GM12878 (cell line): ENCODE measurements around the gene CTCFL. TPM values are rescaled to one million over a fixed set of nuclear protein-coding genes. Genes with fewer than 3 reads are reported as not detected.

Source experiments
- ATAC-seq: fragments of 200-7000 bp; cut with Tn5 transposase; 3 replicates; pipeline ENCODE4 v1.9.1; 2020; ENCODE audit warnings: mild to moderate bottlenecking, moderate library complexity
- BruUV-seq: library from RNA; stranded (reverse); fragments of 400-500 nt; replicated peaks from 2 replicates; lab custom pipeline; 2021; lab: Mats Ljungman, UMichigan
- CTCF ChIA-PET: fragments of 300-600 bp; sonication (Branson Sonifier 250); formaldehyde crosslinking; extraction: SDS; loops from one replicate; lab custom pipeline; 2021; ENCODE audit warnings: inconsistent platforms; lab: Yijun Ruan, JAX
- POLR2A ChIA-PET: fragments of 350-600 bp; formaldehyde crosslinking; extraction: SDS; loops from one replicate; lab custom pipeline; 2021; ENCODE audit warnings: inconsistent platforms; lab: Charles Lee
- RAD21 ChIA-PET: fragments of 300-600 bp; sonication (Branson Sonifier 250); formaldehyde crosslinking; loops from one replicate; lab custom pipeline; 2023; ENCODE audit warnings: antibody characterized with exemption; ENCODE audit not compliant: unreplicated experiment; lab: Charles Lee
- SMC1A ChIA-PET: fragments of 300-600 bp; sonication (Branson Sonifier 250); formaldehyde crosslinking; loops from one replicate; lab custom pipeline; 2023; ENCODE audit not compliant: unreplicated experiment, uncharacterized antibody; lab: Charles Lee
- DNase-seq: peaks from one replicate; pipeline ENCODE4 v3.0.0-alpha.2; 2011; ENCODE audit warnings: low read depth, low spot score
- FAIRE-seq: peaks from 3 replicates; lab custom pipeline; 2011; peaks lifted over from hg19 to GRCh38; lab: Jason Lieb, UNC
- H2AFZ ChIP-seq: 2 replicates; pipeline ENCODE4 v1.6.0; 2011; ENCODE audit warnings: low read depth, low read length, control low read depth; ENCODE audit not compliant: control insufficient read depth
- H3K27ac ChIP-seq: 2 replicates; pipeline ENCODE4 v1.5.1; 2011; ENCODE audit warnings: control low read depth; ENCODE audit not compliant: control insufficient read depth, insufficient read depth
- H3K27me3 ChIP-seq, 2 experiments: replicated peaks in 1 of 2; 2 replicates each; pipeline versions ENCODE4 v1.6.0 to v1.6.1; 2011; ENCODE audit warnings: low read length in 1 of 2; ENCODE audit not compliant: control insufficient read depth in 2 of 2, insufficient read depth in 2 of 2
- H3K36me3 ChIP-seq, 2 experiments: 2 replicates each; pipeline ENCODE4 v1.5.1; 2011; ENCODE audit warnings: low read length in 1 of 2; ENCODE audit not compliant: control insufficient read depth in 2 of 2, insufficient read depth in 2 of 2
- H3K4me1 ChIP-seq: 2 replicates; pipeline ENCODE4 v1.6.1; 2011; ENCODE audit warnings: mild to moderate bottlenecking, low read length, moderate library complexity, mixed read lengths; ENCODE audit not compliant: control insufficient read depth, insufficient read depth
- H3K4me2 ChIP-seq: 2 replicates; pipeline ENCODE4 v1.6.0; 2011; ENCODE audit warnings: control low read depth; ENCODE audit not compliant: control insufficient read depth, insufficient read depth
- H3K4me3 ChIP-seq: fragments of 200-600 bp; sonication (generic); 2 replicates; pipeline ENCODE4 v1.5.1; 2016
- H3K79me2 ChIP-seq: 2 replicates; pipeline ENCODE4 v1.6.0; 2011; ENCODE audit warnings: low read length; ENCODE audit not compliant: control insufficient read depth, insufficient read depth
- H3K9ac ChIP-seq: 2 replicates; pipeline ENCODE4 v1.8.0; 2011; ENCODE audit warnings: low read length, control low read depth, mixed read lengths; ENCODE audit not compliant: control insufficient read depth, insufficient read depth
- H3K9me3 ChIP-seq: replicated peaks from 3 replicates; pipeline ENCODE4 v1.5.1; 2011; ENCODE audit warnings: mild to moderate bottlenecking, low read length; ENCODE audit not compliant: control insufficient read depth, insufficient read depth
- H4K20me1 ChIP-seq: 2 replicates; pipeline ENCODE4 v1.6.0; 2011; ENCODE audit not compliant: control insufficient read depth, insufficient read depth
- BRCA1 ChIP-seq: IDR thresholded peaks from 2 replicates; pipeline ENCODE4 v1.6.1; 2011; ENCODE audit warnings: low read depth, low read length, improper control_type of control experiment
- EP300 ChIP-seq, 2 experiments: fragments of 150-350 bp in 1 of 2; IDR thresholded peaks; 2 replicates each; pipeline ENCODE4 v1.6.1; 2011 to 2012; ENCODE audit warnings: low read depth in 2 of 2, low read length in 2 of 2, borderline replicate concordance in 1 of 2, improper control_type of control experiment in 1 of 2, inconsistent platforms in 1 of 2; ENCODE audit not compliant: control insufficient read depth in 1 of 2
- FOS ChIP-seq: IDR thresholded peaks from 3 replicates; pipeline ENCODE4 v1.6.1; 2011; ENCODE audit warnings: borderline replicate concordance; ENCODE audit not compliant: insufficient read length; ENCODE audit errors: extremely low read depth
- GATAD2B ChIP-seq: fragments of 450-650 bp; conservative IDR thresholded peaks from 2 replicates; pipeline ENCODE4 v1.6.1; 2017; ENCODE audit warnings: low read depth, mild to moderate bottlenecking, moderate library complexity
- JUND ChIP-seq: IDR thresholded peaks from 2 replicates; pipeline ENCODE4 v1.6.1; 2012; ENCODE audit warnings: low read depth, mild to moderate bottlenecking, low read length, improper control_type of control experiment, moderate library complexity
- MXI1 ChIP-seq: fragments of 150-350 bp; IDR thresholded peaks from 2 replicates; pipeline ENCODE4 v1.6.1; 2011; ENCODE audit warnings: low read depth, mild to moderate bottlenecking, inconsistent platforms, low read length, improper control_type of control experiment
- MYC ChIP-seq: IDR thresholded peaks from 2 replicates; pipeline ENCODE4 v1.6.1; 2011; ENCODE audit warnings: mild to moderate bottlenecking, low read length, moderate library complexity, inconsistent platforms; ENCODE audit not compliant: insufficient read depth, insufficient replicate concordance, insufficient read length, severe bottlenecking
- NFYB ChIP-seq: IDR thresholded peaks from 2 replicates; pipeline ENCODE4 v1.6.1; 2011; ENCODE audit warnings: low read depth, mild to moderate bottlenecking, low read length, improper control_type of control experiment, moderate library complexity; ENCODE audit not compliant: insufficient read depth
- NKRF ChIP-seq: fragments of 450-650 bp; conservative IDR thresholded peaks from 2 replicates; pipeline ENCODE4 v1.6.1; 2017; ENCODE audit warnings: mild to moderate bottlenecking, moderate library complexity
- RAD51 ChIP-seq: fragments of 450-650 bp; IDR thresholded peaks from 2 replicates; pipeline ENCODE4 v1.6.1; 2016; ENCODE audit warnings: moderate library complexity, mild to moderate bottlenecking, inconsistent platforms
- RELA ChIP-seq: fragments of 450-650 bp; IDR thresholded peaks from 2 replicates; pipeline ENCODE4 v1.8.0; 2014; ENCODE audit warnings: borderline replicate concordance; ENCODE audit not compliant: partially characterized antibody
- RUNX3 ChIP-seq: IDR thresholded peaks from 2 replicates; pipeline ENCODE4 v1.6.1; 2012; ENCODE audit warnings: low read length, inconsistent platforms
- SMAD1 ChIP-seq: fragments of 450-650 bp; IDR thresholded peaks from 2 replicates; pipeline ENCODE4 v1.6.1; 2018; ENCODE audit warnings: mild to moderate bottlenecking, low read depth; ENCODE audit not compliant: partially characterized antibody
- ZBTB11 ChIP-seq: fragments of 450-650 bp; formaldehyde crosslinking; IDR thresholded peaks from 2 replicates; pipeline ENCODE4 v1.5.0; 2022; ENCODE audit warnings: mild to moderate bottlenecking, missing genetic modification characterization
- ZNF274 ChIP-seq: IDR thresholded peaks from one replicate; pipeline ENCODE4 v1.8.0; 2011; ENCODE audit not compliant: insufficient read length, insufficient read depth
- WGBS: methylation state at CpG from one replicate; pipeline ENCODE4 v1.1.6; 2016; ENCODE audit warnings: low lambda C conversion rate; ENCODE audit not compliant: insufficient replicate concordance, insufficient coverage; ENCODE audit errors: missing lambda C conversion rate; 5-methylcytosine and 5-hydroxymethylcytosine counted together
- in situ Hi-C: fragments of 300-500 bp; cut with MboI; formaldehyde crosslinking; loops from 9 replicates; pipeline ENCODE4 v1.14.3; 2018; ENCODE audit warnings: mixed read lengths
- intact Hi-C: fragments of 100-400 bp; cut with micrococcal nuclease; formaldehyde crosslinking; loops from one replicate; pipeline ENCODE4 v1.14.2; 2022; ENCODE audit not compliant: unreplicated experiment
- polyA plus RNA-seq, 11 experiments: library from polyadenylated mRNA; depleted of rRNA in 4 of 11; unstranded in 6 of 11; stranded (reverse) in 5 of 11; fragments of >200 nt; fragmentation: Nextera tagmentation in 4 of 11; fragmentation: Illumina TruSeq in 1 of 11; extraction: Ambion mirVana in 4 of 11; extraction: Trizol in 1 of 11; gene quantifications; 1 replicate in 1 of 11; 2 replicates in 10 of 11; pipeline versions ENCODE4 v1.2.1 to v1.2.3, GENCODE V29; 2011 to 2016; ENCODE audit warnings: inconsistent platforms in 2 of 11, missing spikeins in 2 of 11, low read depth in 1 of 11
- total RNA-seq, 4 experiments: library from RNA; depleted of rRNA in 3 of 4; stranded (reverse); fragments of >200 nt in 3 of 4; fragmentation: Illumina TruSeq in 1 of 4; extraction: Trizol in 1 of 4; gene quantifications; 2 replicates each; pipeline versions ENCODE4 v1.2.1 to v1.2.3, GENCODE V29; 2013 to 2021

Gene CTCFL
- total and polyA plus RNA-seq, 10 of the 15 experiments (the other 5 are each of a cell fraction or from before 2014, with no cell fraction given) = 0.06 to 0.20 (median 0.11) TPM; not detected in 4

GRCh38 chr20:57559658-57560553 is 35.0 kb upstream of the CTCFL start:
- intact Hi-C loops (no loop called here), in situ Hi-C loops (no loop called here)
- H3K9me3 ChIP-seq = no peaks in the 10 kb centered on the region
- ChIA-PET RAD21 (no interaction called here), CTCF (interaction anchor here (1.0 to 1.7 kb wide), 2 partner anchors 10 to 44 kb away, joined by 3 to 5 read pairs; no protein-coding TSS in a partner anchor), POLR2A (no interaction called here), SMC1A (no interaction called here)
- no peaks in the 10 kb centered on the region for H3K4me1 ChIP-seq
- H4K20me1 ChIP-seq = no peaks in the 10 kb centered on the region; the same call in 1 of the 2 replicates
- no peak overlapping the region for H3K4me3 ChIP-seq
- H3K4me2 ChIP-seq = no peak overlapping the region
- DNase-seq (no peak), ATAC-seq (no peak), FAIRE-seq (no peak)
- peaks cover 2 to 9% of the 10 kb centered on the region in 2 experiments; a peak in 3 of 4 replicates for H3K27me3 ChIP-seq
- 20% methylated on average over 8 of the region's 8 CpGs for WGBS
- H2AFZ ChIP-seq = no peak overlapping the region
- no TSS peak for BruUV-seq
- no peaks in the 10 kb centered on the region for H3K36me3 ChIP-seq
- H3K79me2 ChIP-seq = no peaks in the 10 kb centered on the region
- no peak overlapping the region for H3K9ac ChIP-seq
- H3K27ac ChIP-seq = no peak overlapping the region
- TF ChIP-seq RUNX3 = no peak
- no peak for TF ChIP-seq FOS
- no peak for TF ChIP-seq GATAD2B
- TF ChIP-seq RAD51 = no peak
- no peak for TF ChIP-seq EP300 (IDR thresholded peaks at IDR 0.05; ENCODE audit: borderline replicate concordance in 1 of 2, control insufficient read depth in 1 of 2, low read depth in 2 of 2, low read length in 2 of 2)
- TF ChIP-seq BRCA1 = no peak
- no peak for TF ChIP-seq MXI1
- no peak for TF ChIP-seq JUND
- no peak for TF ChIP-seq NFYB
- no peak for TF ChIP-seq MYC
- TF ChIP-seq ZNF274 = no peak
- TF ChIP-seq RELA = no peak
- no peak for TF ChIP-seq ZBTB11 (CRISPR knock-in tag)
- TF ChIP-seq NKRF = no peak
- TF ChIP-seq SMAD1 = no peak
